K562 (cell line): ENCODE data around the gene LRRFIP2. TPM values are rescaled to one million over a fixed set of nuclear protein-coding genes. Genes with fewer than 3 reads are reported as not detected.

ENCODE experiments used
- ATAC-seq: fragments of 200-7000 bp; cut with Tn5 transposase; 3 replicates; pipeline ENCODE4 v1.9.1; 2020; ENCODE audit warnings: moderate library complexity
- BruUV-seq: library from RNA; stranded (reverse); fragments of 400-500 nt; replicated peaks from 2 replicates; lab custom pipeline; 2021; lab: Mats Ljungman, UMichigan
- CTCF ChIA-PET: fragments of 300-600 bp; formaldehyde crosslinking; extraction: SDS; loops from one replicate; lab custom pipeline; 2021; ENCODE audit warnings: low intra/inter-chr PET ratio; lab: Yijun Ruan, JAX
- POLR2A ChIA-PET: fragments of 300-600, 350-650 bp; sonication (Branson Sonifier 250); formaldehyde crosslinking; extraction: SDS; loops from one replicate; lab custom pipeline; 2021; ENCODE audit warnings: antibody characterized with exemption, inconsistent platforms; lab: Yijun Ruan, JAX
- DNase-seq, 4 experiments: peaks; one replicate each; pipeline versions ENCODE4 v3.0.0 to v3.0.0-alpha.2; 2011 to 2018; ENCODE audit warnings: low spot score in 3 of 4, mixed read lengths in 3 of 4; ENCODE audit errors: extremely low read depth in 1 of 4
- FAIRE-seq: peaks from 2 replicates; lab custom pipeline; 2011; peaks lifted over from hg19 to GRCh38; lab: Jason Lieb, UNC
- H2AFZ ChIP-seq: 2 replicates; pipeline ENCODE4 v1.6.0; 2011; ENCODE audit warnings: low read depth, low read length, control low read depth, inconsistent platforms
- H3K27ac ChIP-seq: fragments of 200-600 bp; 3 replicates; pipeline ENCODE4 v1.8.0; 2011; ENCODE audit warnings: low read depth, mild to moderate bottlenecking, control low read depth, inconsistent platforms, low read length, moderate library complexity, mixed read lengths; ENCODE audit errors: extremely low read depth
- H3K27me3 ChIP-seq, 2 experiments: fragments of 300-600 bp in 1 of 2; 2 replicates in 1 of 2; 3 replicates in 1 of 2; pipeline versions ENCODE4 v1.6.0 to v1.8.0; 2011; ENCODE audit warnings: inconsistent platforms in 2 of 2, low read length in 2 of 2, mild to moderate bottlenecking in 1 of 2, mixed read lengths in 1 of 2, moderate library complexity in 1 of 2; ENCODE audit not compliant: control insufficient read depth in 2 of 2, insufficient read depth in 2 of 2
- H3K36me3 ChIP-seq: fragments of 300-600 bp; 3 replicates; pipeline ENCODE4 v1.8.0; 2011; ENCODE audit warnings: mild to moderate bottlenecking, low read length, inconsistent platforms; ENCODE audit not compliant: control insufficient read depth, insufficient read depth
- H3K4me1 ChIP-seq, 2 experiments: fragments of 200-600 bp in 1 of 2; replicated peaks in 1 of 2; 2 replicates in 1 of 2; 3 replicates in 1 of 2; pipeline versions ENCODE4 v1.5.1 to v1.8.0; 2011; ENCODE audit warnings: inconsistent platforms in 2 of 2, low read length in 2 of 2, mild to moderate bottlenecking in 1 of 2, mixed read lengths in 1 of 2, moderate library complexity in 1 of 2; ENCODE audit not compliant: control insufficient read depth in 2 of 2, insufficient read depth in 2 of 2
- H3K4me2 ChIP-seq: 2 replicates; pipeline ENCODE4 v1.6.1; 2011; ENCODE audit warnings: low read length, control low read depth, inconsistent platforms, mixed read lengths; ENCODE audit not compliant: insufficient read depth
- H3K4me3 ChIP-seq: fragments of 200-600 bp; sonication (generic), shearing (Covaris generic); 2 replicates; pipeline ENCODE4 v1.5.1; 2016; ENCODE audit warnings: control low read depth, inconsistent platforms
- H3K79me2 ChIP-seq: fragments of 200-600 bp; 3 replicates; pipeline ENCODE4 v1.8.0; 2011; ENCODE audit warnings: low read length, inconsistent platforms; ENCODE audit not compliant: control insufficient read depth, insufficient read depth
- H3K9ac ChIP-seq, 2 experiments: 2 replicates each; pipeline versions ENCODE4 v1.6.0 to v1.6.1; 2011; ENCODE audit warnings: low read depth in 2 of 2, low read length in 2 of 2, control low read depth in 1 of 2, inconsistent platforms in 1 of 2, mild to moderate bottlenecking in 1 of 2, mixed read lengths in 1 of 2; ENCODE audit not compliant: insufficient read depth in 1 of 2
- H3K9me1 ChIP-seq: one replicate; pipeline ENCODE4 v1.6.0; 2011; ENCODE audit warnings: inconsistent platforms, mild to moderate bottlenecking, low read length, moderate library complexity; ENCODE audit not compliant: control insufficient read depth, insufficient read depth
- H3K9me3 ChIP-seq: replicated peaks from 2 replicates; pipeline ENCODE4 v1.5.1; 2011; ENCODE audit warnings: low read depth, low read length, inconsistent platforms; ENCODE audit not compliant: control insufficient read depth, insufficient read depth
- H4K20me1 ChIP-seq: replicated peaks from 2 replicates; pipeline ENCODE4 v1.6.1; 2011; ENCODE audit warnings: low read length, inconsistent platforms, mixed read lengths; ENCODE audit not compliant: control insufficient read depth, insufficient read depth
- BRD9 ChIP-seq: fragments of 450-650 bp; IDR thresholded peaks from 2 replicates; pipeline ENCODE4 v1.6.1; 2018; ENCODE audit warnings: low read depth; ENCODE audit not compliant: partially characterized antibody
- CBFA2T3 ChIP-seq: fragments of 450-650 bp; IDR thresholded peaks from 2 replicates; pipeline ENCODE4 v1.6.1; 2017
- CBFB ChIP-seq: sonication (generic); formaldehyde crosslinking; IDR thresholded peaks from 2 replicates; pipeline ENCODE4 v1.4.0; 2020; ENCODE audit warnings: mild to moderate bottlenecking, missing genetic modification reagents
- CHD1 ChIP-seq: fragments of 200-600 bp; sonication (generic); IDR thresholded peaks from one replicate; pipeline ENCODE4 v1.6.1; 2012; ENCODE audit warnings: mild to moderate bottlenecking, moderate library complexity, low read length, inconsistent platforms
- CXXC5 ChIP-seq: fragments of 250-450 bp; sonication (Bioruptor Pico); IDR thresholded peaks from 2 replicates; pipeline ENCODE4 v1.8.0; 2022; ENCODE audit warnings: inconsistent platforms, mild to moderate bottlenecking, moderate library complexity
- FOXA1 ChIP-seq: fragments of 450-650 bp; IDR thresholded peaks from 2 replicates; pipeline ENCODE4 v1.6.1; 2016; ENCODE audit warnings: mild to moderate bottlenecking, borderline replicate concordance
- HLTF ChIP-seq: fragments of 450-650 bp; IDR thresholded peaks from 2 replicates; pipeline ENCODE4 v1.6.1; 2016
- KAT7 ChIP-seq: sonication (generic); formaldehyde crosslinking; IDR thresholded peaks from 2 replicates; pipeline ENCODE4 v1.8.0; 2022; ENCODE audit warnings: missing genetic modification reagents, mild to moderate bottlenecking, borderline replicate concordance
- L3MBTL2 ChIP-seq: fragments of 450-650 bp; IDR thresholded peaks from 2 replicates; pipeline ENCODE4 v1.6.1; 2016; ENCODE audit warnings: mild to moderate bottlenecking, moderate library complexity
- SREBF1 ChIP-seq: fragments of 150-350 bp; IDR thresholded peaks from 2 replicates; pipeline ENCODE4 v1.6.1; 2014; ENCODE audit warnings: antibody characterized with exemption, low read depth, low read length, borderline replicate concordance
- ZFP36 ChIP-seq: fragments of 150-350 bp; IDR thresholded peaks from 2 replicates; pipeline ENCODE4 v1.6.1; 2018; ENCODE audit warnings: low read length, low read depth; ENCODE audit not compliant: partially characterized antibody
- ZNF134 ChIP-seq: fragments of 250-450 bp; sonication (Bioruptor Pico); conservative IDR thresholded peaks from 2 replicates; pipeline ENCODE4 v1.4.0; 2020
- ZNF146 ChIP-seq: IDR thresholded peaks from one replicate; pipeline ENCODE4 v1.6.1; 2018; ENCODE audit warnings: missing compliant biosample characterization; ENCODE audit not compliant: unreplicated experiment
- ZNF311 ChIP-seq: fragments of 250-450 bp; sonication (Bioruptor Pico); IDR thresholded peaks from 2 replicates; pipeline ENCODE4 v1.4.0; 2020; ENCODE audit warnings: mild to moderate bottlenecking, moderate library complexity
- ZNF445 ChIP-seq: fragments of 250-450 bp; sonication (Bioruptor Pico); IDR thresholded peaks from 2 replicates; pipeline ENCODE4 v1.4.0; 2020; ENCODE audit warnings: low read depth, mild to moderate bottlenecking, moderate library complexity
- WGBS: fragments of 100-300 bp; shearing (Covaris generic); methylation state at CpG from one replicate; pipeline ENCODE4 v1.1.6; 2016; ENCODE audit warnings: low coverage, mixed read lengths; ENCODE audit not compliant: insufficient coverage; ENCODE audit errors: missing lambda C conversion rate; 5-methylcytosine and 5-hydroxymethylcytosine counted together
- in situ Hi-C: fragments of 300-500 bp; cut with MboI; formaldehyde crosslinking; loops from 4 replicates; pipeline ENCODE4 v1.15.0; 2018; ENCODE audit warnings: inconsistent platforms, mixed read lengths
- intact Hi-C: fragments of 100-400 bp; cut with micrococcal nuclease; formaldehyde crosslinking; loops from 2 replicates; pipeline ENCODE4 v1.14.2; 2022
- polyA plus RNA-seq, 8 experiments: library from polyadenylated mRNA; depleted of rRNA in 4 of 8; stranded (reverse) in 5 of 8; unstranded in 3 of 8; fragments of >200 nt; fragmentation: Nextera tagmentation in 2 of 8; fragmentation: Illumina TruSeq in 1 of 8; extraction: Ambion mirVana in 2 of 8; extraction: Trizol in 1 of 8; gene quantifications; 2 replicates each; pipeline versions ENCODE4 v1.2.1 to v1.2.3, GENCODE V29; 2011 to 2014; ENCODE audit warnings: inconsistent platforms in 1 of 8, missing spikeins in 1 of 8
- total RNA-seq, 7 experiments: library from RNA; depleted of rRNA in 6 of 7; stranded (reverse); fragments of >200 nt in 6 of 7; fragmentation: Illumina TruSeq in 2 of 7; extraction: Trizol in 2 of 7; gene quantifications; 2 replicates each; pipeline versions ENCODE4 v1.2.1 to v1.2.3, GENCODE V29; 2011 to 2021; ENCODE audit warnings: low replicate concordance in 1 of 7
- TF ChIP-seq, protein P1 (sequence below): fragments of 250-450 bp; sonication (Bioruptor Pico); IDR thresholded peaks from 2 replicates; pipeline ENCODE4 v1.4.0; 2020; ENCODE audit warnings: mild to moderate bottlenecking, moderate library complexity, borderline replicate concordance
- TF ChIP-seq, protein P2 (sequence below): fragments of 450-650 bp; formaldehyde crosslinking; IDR thresholded peaks from 2 replicates; pipeline ENCODE4 v1.4.0; 2022; ENCODE audit warnings: mild to moderate bottlenecking, moderate library complexity
- TF ChIP-seq, protein P3 (sequence below): fragments of 450-650 bp; formaldehyde crosslinking; IDR thresholded peaks from 2 replicates; pipeline ENCODE4 v1.4.0; 2022; ENCODE audit warnings: missing genetic modification characterization
- TF ChIP-seq, protein P4 (sequence below): IDR thresholded peaks from 3 replicates; pipeline ENCODE4 v1.6.1; 2011; ENCODE audit warnings: borderline replicate concordance, mild to moderate bottlenecking; ENCODE audit not compliant: insufficient read length, insufficient read depth

The LRRFIP2 gene
- total and polyA plus RNA-seq, 9 of the 15 experiments (the other 6 are each of a cell fraction or from before 2014, with no cell fraction given) = 9.9 to 53.9 (median 42.7) TPM

DNA sequence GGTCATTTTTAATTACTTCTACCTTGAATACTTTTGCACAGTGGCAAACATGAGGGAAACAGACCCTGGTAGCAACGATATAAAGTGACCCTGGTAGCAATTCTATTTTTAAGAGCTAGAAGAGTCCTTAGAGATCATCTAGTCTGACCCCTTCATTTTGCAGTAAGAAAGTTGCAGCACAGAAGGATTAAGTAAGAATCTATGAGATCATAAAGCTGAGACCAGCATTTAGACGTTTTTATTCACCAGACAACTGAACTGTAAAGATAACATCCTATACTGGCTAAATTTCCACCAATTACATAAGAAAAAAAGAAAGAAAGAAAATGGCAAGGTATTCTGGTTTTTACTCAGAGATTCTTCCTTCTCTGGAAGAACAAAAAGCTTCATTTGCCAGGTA lies 49.9 kb downstream of the LRRFIP2 start:
- in situ Hi-C loops (no loop called here), intact Hi-C loops (no loop called here)
- no peak overlapping the region for H3K4me3 ChIP-seq
- peak overlapping the region; percentile 14; the same call in 1 of the 2 replicates for H2AFZ ChIP-seq
- H3K4me2 ChIP-seq = no peak overlapping the region
- peaks cover 6% of the 10 kb centered on the region; the same call in 1 of the 3 replicates for H3K36me3 ChIP-seq
- H3K79me2 ChIP-seq = peaks cover 3% of the 10 kb centered on the region; the same call in 1 of the 3 replicates
- ChIA-PET POLR2A (interaction anchor here (1.1 kb wide), 1 partner anchor 15 kb away, joined by 5 read pairs; no protein-coding TSS in a partner anchor), CTCF (no interaction called here)
- no peaks in the 10 kb centered on the region for H3K9me3 ChIP-seq
- H3K9me1 ChIP-seq = no peaks in the 10 kb centered on the region
- ATAC-seq (peak; percentile 61), FAIRE-seq (no peak), DNase-seq (no peak)
- no TSS peak for BruUV-seq
- no peak overlapping the region for H3K9ac ChIP-seq
- WGBS = 36% methylated on average over 2 of the region's 2 CpGs
- no peaks in the 10 kb centered on the region for H4K20me1 ChIP-seq
- H3K27me3 ChIP-seq = no peaks in the 10 kb centered on the region
- H3K4me1 ChIP-seq = peaks cover 0 to 11% of the 10 kb centered on the region in 2 experiments; a peak in 3 of 5 replicates
- no peak overlapping the region; the same call in 2 of the 3 replicates for H3K27ac ChIP-seq
- no peak for TF ChIP-seq CHD1
- TF ChIP-seq, protein P1, sequence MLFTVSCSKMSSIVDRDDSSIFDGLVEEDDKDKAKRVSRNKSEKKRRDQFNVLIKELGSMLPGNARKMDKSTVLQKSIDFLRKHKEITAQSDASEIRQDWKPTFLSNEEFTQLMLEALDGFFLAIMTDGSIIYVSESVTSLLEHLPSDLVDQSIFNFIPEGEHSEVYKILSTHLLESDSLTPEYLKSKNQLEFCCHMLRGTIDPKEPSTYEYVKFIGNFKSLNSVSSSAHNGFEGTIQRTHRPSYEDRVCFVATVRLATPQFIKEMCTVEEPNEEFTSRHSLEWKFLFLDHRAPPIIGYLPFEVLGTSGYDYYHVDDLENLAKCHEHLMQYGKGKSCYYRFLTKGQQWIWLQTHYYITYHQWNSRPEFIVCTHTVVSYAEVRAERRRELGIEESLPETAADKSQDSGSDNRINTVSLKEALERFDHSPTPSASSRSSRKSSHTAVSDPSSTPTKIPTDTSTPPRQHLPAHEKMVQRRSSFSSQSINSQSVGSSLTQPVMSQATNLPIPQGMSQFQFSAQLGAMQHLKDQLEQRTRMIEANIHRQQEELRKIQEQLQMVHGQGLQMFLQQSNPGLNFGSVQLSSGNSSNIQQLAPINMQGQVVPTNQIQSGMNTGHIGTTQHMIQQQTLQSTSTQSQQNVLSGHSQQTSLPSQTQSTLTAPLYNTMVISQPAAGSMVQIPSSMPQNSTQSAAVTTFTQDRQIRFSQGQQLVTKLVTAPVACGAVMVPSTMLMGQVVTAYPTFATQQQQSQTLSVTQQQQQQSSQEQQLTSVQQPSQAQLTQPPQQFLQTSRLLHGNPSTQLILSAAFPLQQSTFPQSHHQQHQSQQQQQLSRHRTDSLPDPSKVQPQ = no peak
- TF ChIP-seq ZFP36 = no peak
- TF ChIP-seq KAT7 (CRISPR knock-in tag) = no peak
- TF ChIP-seq, protein P2, sequence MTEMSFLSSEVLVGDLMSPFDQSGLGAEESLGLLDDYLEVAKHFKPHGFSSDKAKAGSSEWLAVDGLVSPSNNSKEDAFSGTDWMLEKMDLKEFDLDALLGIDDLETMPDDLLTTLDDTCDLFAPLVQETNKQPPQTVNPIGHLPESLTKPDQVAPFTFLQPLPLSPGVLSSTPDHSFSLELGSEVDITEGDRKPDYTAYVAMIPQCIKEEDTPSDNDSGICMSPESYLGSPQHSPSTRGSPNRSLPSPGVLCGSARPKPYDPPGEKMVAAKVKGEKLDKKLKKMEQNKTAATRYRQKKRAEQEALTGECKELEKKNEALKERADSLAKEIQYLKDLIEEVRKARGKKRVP (CRISPR knock-in tag) = no peak
- TF ChIP-seq ZNF134 (CRISPR knock-in tag) = no peak
- TF ChIP-seq, protein P3, sequence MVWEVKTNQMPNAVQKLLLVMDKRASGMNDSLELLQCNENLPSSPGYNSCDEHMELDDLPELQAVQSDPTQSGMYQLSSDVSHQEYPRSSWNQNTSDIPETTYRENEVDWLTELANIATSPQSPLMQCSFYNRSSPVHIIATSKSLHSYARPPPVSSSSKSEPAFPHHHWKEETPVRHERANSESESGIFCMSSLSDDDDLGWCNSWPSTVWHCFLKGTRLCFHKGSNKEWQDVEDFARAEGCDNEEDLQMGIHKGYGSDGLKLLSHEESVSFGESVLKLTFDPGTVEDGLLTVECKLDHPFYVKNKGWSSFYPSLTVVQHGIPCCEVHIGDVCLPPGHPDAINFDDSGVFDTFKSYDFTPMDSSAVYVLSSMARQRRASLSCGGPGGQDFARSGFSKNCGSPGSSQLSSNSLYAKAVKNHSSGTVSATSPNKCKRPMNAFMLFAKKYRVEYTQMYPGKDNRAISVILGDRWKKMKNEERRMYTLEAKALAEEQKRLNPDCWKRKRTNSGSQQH (CRISPR knock-in tag) = no peak
- TF ChIP-seq ZNF146 (CRISPR knock-in tag) = no peak
- no peak for TF ChIP-seq CBFB (CRISPR knock-in tag)
- TF ChIP-seq BRD9 = no peak
- TF ChIP-seq HLTF = no peak
- 0 out of 2 replicates have a peak, but pooled peaks have one; percentile 5 for TF ChIP-seq CXXC5 (CRISPR knock-in tag)
- TF ChIP-seq SREBF1 = no peak
- TF ChIP-seq, protein P4, sequence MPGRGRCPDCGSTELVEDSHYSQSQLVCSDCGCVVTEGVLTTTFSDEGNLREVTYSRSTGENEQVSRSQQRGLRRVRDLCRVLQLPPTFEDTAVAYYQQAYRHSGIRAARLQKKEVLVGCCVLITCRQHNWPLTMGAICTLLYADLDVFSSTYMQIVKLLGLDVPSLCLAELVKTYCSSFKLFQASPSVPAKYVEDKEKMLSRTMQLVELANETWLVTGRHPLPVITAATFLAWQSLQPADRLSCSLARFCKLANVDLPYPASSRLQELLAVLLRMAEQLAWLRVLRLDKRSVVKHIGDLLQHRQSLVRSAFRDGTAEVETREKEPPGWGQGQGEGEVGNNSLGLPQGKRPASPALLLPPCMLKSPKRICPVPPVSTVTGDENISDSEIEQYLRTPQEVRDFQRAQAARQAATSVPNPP = no peak
- no peak for TF ChIP-seq ZNF311 (CRISPR knock-in tag)
- TF ChIP-seq FOXA1 = no peak
- no peak for TF ChIP-seq CBFA2T3
- TF ChIP-seq L3MBTL2 = no peak
- TF ChIP-seq ZNF445 (CRISPR knock-in tag) = no peak
